ENCODE results near the gene JOSD2. TPM values are rescaled to one million over a fixed set of nuclear protein-coding genes. Genes with fewer than 3 reads are reported as not detected.
A peak's percentile ranks its signal among the peaks of the same experiment; 100 is the strongest.

JOSD2 gene
- total RNA-seq, 1 donor from 2014 or later: 34.7 TPM

DNA sequence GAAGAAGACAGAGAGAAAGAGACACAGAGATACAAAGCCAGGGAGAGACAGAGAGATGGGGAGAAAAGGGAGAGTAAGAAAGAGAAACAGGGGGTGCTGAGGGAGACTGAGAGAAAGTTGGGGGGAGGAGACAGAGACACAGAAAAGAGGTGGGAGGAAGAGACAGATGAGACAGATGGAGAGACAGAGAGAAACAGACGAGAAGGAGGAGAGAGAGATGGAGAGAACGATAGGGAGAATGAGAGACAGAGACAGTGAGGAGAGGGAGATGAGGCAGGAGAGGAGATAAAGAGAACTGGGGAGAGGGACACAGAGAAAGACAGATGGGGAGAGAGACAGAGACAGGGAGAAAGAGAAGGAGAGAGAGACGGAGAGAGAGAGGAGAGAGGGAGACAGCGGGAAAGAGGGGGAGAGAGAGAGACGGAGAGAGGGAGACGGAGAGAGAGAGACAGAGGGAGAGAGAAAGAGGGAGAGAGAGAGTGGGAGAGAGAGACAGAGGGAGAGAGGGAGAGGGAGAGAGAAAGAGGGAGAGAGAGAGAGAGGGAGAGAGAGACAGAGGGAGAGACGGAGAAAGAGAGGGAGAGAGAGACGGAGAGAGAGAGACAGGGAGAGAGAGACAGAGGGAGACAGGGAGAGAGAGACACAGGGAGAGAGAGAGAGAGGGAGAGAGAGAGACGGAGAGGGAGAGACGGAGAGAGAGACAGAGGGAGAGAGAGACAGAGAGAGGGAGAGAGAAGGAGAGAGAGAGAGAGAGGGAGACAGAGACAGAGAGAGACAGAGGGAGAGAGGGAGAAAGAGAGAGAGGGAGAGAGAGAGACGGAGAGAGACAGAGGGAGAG, 12.6 kb downstream of the JOSD2 start:
- TF ChIP-seq, protein P1, sequence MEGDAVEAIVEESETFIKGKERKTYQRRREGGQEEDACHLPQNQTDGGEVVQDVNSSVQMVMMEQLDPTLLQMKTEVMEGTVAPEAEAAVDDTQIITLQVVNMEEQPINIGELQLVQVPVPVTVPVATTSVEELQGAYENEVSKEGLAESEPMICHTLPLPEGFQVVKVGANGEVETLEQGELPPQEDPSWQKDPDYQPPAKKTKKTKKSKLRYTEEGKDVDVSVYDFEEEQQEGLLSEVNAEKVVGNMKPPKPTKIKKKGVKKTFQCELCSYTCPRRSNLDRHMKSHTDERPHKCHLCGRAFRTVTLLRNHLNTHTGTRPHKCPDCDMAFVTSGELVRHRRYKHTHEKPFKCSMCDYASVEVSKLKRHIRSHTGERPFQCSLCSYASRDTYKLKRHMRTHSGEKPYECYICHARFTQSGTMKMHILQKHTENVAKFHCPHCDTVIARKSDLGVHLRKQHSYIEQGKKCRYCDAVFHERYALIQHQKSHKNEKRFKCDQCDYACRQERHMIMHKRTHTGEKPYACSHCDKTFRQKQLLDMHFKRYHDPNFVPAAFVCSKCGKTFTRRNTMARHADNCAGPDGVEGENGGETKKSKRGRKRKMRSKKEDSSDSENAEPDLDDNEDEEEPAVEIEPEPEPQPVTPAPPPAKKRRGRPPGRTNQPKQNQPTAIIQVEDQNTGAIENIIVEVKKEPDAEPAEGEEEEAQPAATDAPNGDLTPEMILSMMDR (IDR thresholded peaks at IDR 0.05): no peak
- H3K27ac ChIP-seq: no peak overlapping the region
- H3K4me1 ChIP-seq: no peaks in the 10 kb centered on the region
- DNase-seq (no peak), ATAC-seq (no peak)
- no peaks in the 10 kb centered on the region for H3K9me3 ChIP-seq
- H3K27me3 ChIP-seq: no peaks in the 10 kb centered on the region
- no peaks in the 10 kb centered on the region for H3K36me3 ChIP-seq
- no peak overlapping the region for H3K4me3 ChIP-seq
- intact Hi-C loops (cut with DNase I): no loop called here

DNA sequence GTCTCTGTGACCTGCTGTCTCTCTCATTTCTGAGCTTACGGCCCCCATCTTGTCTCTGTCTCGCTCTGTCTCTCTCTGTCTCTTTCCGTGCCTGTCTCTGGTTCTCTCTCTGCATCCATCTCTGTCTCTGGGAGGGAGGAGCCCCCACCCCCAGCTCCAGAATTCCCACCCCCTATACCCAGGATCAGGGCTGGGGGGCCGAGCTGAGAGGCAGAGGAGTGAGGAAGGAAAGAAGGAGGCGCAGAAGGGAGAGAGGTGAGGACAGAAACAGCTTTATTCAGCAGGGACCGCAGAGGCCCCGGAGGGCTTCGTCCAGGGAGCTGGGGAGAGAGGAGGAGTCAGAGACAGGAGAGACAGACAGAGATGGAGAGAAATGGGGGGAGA, 14.0 kb downstream of the JOSD2 start:
- H3K9me3 ChIP-seq: no peaks in the 10 kb centered on the region
- intact Hi-C loops (cut with DNase I): no loop called here
- no peak overlapping the region for H3K4me3 ChIP-seq
- no peak for DNase-seq
- TF ChIP-seq, protein P1 (IDR thresholded peaks at IDR 0.05): no peak
- H3K4me1 ChIP-seq: no peaks in the 10 kb centered on the region
- no peak overlapping the region for H3K27ac ChIP-seq
- no peaks in the 10 kb centered on the region for H3K27me3 ChIP-seq
- ATAC-seq: no peak
- H3K36me3 ChIP-seq: no peaks in the 10 kb centered on the region

GRCh38 chr19:50496189-50497021, 14.6 kb downstream of the JOSD2 start:
- no peaks in the 10 kb centered on the region for H3K4me1 ChIP-seq
- no peak overlapping the region for H3K27ac ChIP-seq
- TF ChIP-seq, protein P1 (IDR thresholded peaks at IDR 0.05): no peak
- no peak overlapping the region for H3K4me3 ChIP-seq
- peak; percentile 56 for DNase-seq
- H3K36me3 ChIP-seq: no peaks in the 10 kb centered on the region
- H3K9me3 ChIP-seq: no peaks in the 10 kb centered on the region
- ATAC-seq: peak; percentile 11
- intact Hi-C loops (cut with DNase I): no loop called here
- no peaks in the 10 kb centered on the region for H3K27me3 ChIP-seq

- TF ChIP-seq, protein P1 (IDR thresholded peaks at IDR 0.05): no peak
- no peaks in the 10 kb centered on the region for H3K27me3 ChIP-seq
- no peaks in the 10 kb centered on the region for H3K4me1 ChIP-seq
- H3K36me3 ChIP-seq: no peaks in the 10 kb centered on the region
- ATAC-seq (no peak), DNase-seq (no peak)
- H3K9me3 ChIP-seq: no peaks in the 10 kb centered on the region
- H3K27ac ChIP-seq: no peak overlapping the region
- intact Hi-C loops (cut with DNase I): no loop called here
- H3K4me3 ChIP-seq: no peak overlapping the region
These were observed 15.9 kb downstream of the JOSD2 start for GRCh38 chr19:50495020-50495531.

- peak; percentile 23 for DNase-seq
- Histone ChIP-seq H3K4me3 (no peak overlapping the region), H3K9me3 (no peaks in the 10 kb centered on the region), H3K36me3 (no peaks in the 10 kb centered on the region), H3K27me3 (no peaks in the 10 kb centered on the region), H3K27ac (no peak overlapping the region), H3K4me1 (no peaks in the 10 kb centered on the region)
- intact Hi-C loops (cut with DNase I): no loop called here
- TF ChIP-seq, protein P1 (IDR thresholded peaks at IDR 0.05): no peak
- ATAC-seq: no peak
These were observed 16.6 kb downstream of the JOSD2 start for GRCh38 chr19:50494186-50495019.
